ENCODE results near the gene CT45A1. TPM values are rescaled to one million over a fixed set of nuclear protein-coding genes. Genes with fewer than 3 reads are reported as not detected.
"Not testable (repeated sequence)": the region's sequence is repeated elsewhere in the genome, so short reads cannot be mapped to it uniquely, and the experiment has no call there.

The CT45A1 gene, protein sequence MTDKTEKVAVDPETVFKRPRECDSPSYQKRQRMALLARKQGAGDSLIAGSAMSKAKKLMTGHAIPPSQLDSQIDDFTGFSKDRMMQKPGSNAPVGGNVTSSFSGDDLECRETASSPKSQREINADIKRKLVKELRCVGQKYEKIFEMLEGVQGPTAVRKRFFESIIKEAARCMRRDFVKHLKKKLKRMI
- not detected for polyA plus RNA-seq (ENCODE audit: insufficient read length)

DNA sequence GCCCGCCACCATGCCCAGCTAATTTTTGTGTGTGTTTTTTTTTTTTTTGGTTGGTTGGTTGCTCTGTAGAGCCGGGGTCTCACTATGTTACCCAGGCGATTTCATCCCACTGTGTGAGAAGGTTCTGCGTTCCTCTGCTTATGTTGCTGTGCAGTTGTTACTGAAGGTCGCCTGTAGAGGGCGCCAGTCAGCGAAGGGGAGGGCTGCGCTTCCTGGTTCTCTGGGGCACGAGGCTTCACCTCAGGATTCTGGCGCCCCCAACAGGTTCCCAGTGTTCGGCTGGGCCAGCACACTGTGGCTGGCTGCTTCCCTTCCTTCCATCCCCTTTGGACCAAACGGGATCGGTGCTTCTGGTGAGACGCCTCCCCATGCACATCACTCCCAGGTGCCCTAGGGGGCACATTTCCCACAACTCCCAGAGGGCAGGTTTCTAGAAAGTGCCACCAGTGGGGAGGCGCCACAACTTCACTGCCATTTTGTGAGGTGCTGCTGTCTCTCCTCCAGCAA lies at the start of gene CT45A1:
Gene CT45A1, plus strand, starts transcription at position 457 of the 507 bp plus-strand sequence. CDS start 5,302 bp downstream, outside the sequence.
- DNase-seq: not testable (repeated sequence)

DNA sequence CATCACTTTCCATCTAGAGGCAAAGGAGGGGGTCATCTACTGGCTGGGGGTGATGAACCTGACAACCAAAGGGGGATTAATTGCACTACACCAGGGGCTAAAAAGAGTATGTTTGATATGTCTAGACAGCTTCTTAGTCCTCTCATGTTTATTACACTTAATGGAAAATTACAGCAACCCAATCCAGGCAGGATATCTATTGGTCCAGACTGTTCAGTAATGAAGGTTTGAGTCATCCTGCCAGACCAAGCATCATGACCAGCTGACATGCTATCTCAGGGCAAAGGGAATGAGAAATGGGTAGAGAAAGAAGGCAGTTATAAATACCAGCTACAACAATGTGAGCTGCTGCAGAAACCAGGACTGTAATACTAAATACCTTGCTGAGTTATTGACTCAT lies 40.5 kb upstream of the CT45A1 start:
- not testable (repeated sequence) for DNase-seq

DNA sequence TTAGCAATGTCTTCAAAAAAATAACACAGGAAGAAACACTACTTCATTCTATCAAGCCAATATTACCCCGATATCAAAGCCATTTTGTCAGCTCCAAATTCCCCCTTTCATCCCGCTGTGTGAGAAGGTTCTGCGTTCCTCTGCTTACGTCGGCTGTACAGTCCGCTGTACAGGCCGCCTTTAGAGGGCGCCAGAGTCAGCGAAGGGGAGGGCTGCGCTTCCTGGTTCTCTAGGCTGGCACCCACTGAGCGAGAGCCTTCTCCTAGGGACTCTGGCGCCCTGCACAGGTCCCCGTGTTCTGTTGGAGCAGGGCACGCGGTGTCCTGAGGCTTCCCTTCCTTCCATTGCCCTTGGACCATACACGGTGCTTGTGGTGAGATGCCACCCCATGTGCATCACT lies 25.3 kb upstream of the CT45A1 start:
- DNase-seq: no peak

DNA sequence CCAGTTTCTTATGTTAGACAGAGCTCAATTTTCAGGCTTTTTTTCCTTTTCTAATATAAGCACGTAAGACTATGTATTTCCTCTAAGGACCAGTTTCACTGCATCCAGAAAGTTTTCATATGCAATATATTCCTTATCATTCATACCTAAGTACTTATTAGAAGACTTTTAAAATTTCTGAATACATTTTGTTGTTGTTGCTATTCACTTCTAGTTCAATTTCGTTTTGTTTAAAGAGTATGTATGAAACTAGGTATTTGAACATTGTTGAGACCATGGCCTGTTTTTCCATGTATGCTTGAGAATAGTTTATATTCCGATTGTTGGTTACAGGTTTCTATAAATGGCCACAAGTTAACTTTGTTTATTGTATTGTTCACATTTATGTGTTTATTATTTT lies 18.0 kb upstream of the CT45A1 start:
- no peak for DNase-seq

DNA sequence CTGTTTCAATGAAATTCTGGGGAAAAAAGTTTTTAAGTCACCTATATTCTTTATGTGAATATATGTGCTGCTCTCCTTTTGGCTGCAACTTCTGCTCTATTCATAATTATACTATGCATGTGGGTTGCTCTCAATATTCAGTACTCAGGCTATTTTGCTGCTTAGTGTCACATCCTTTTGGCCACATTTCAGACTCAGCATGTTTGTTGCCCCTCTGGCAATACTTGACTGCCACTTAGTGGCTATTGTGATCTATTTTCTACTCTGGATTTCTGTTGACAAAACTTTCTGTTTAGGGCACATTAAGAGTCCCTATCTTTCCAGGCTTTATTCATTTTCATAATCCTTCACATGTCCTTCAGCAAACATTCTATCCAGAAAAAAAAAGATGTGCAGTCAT lies 15.8 kb upstream of the CT45A1 start:
- DNase-seq: no peak

DNA sequence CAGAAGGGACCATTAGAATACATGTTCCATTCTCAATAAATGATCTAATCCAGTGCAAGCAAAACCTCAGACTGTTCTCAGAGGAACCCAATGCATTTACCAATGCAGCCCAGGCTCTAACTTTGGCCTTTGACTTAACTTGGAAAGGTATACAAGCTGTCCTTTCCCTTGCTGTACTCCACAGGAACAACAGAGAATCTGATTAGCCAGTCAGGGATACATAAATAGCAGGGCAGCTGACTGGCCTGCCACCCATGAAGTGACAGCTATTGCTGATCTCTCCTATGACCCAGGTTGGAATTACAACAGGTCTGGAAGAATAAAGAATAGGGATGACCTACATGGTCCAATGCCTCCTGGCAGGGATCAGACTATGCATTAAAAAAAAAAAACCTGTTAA lies 14.5 kb upstream of the CT45A1 start:
- DNase-seq: no peak

DNA sequence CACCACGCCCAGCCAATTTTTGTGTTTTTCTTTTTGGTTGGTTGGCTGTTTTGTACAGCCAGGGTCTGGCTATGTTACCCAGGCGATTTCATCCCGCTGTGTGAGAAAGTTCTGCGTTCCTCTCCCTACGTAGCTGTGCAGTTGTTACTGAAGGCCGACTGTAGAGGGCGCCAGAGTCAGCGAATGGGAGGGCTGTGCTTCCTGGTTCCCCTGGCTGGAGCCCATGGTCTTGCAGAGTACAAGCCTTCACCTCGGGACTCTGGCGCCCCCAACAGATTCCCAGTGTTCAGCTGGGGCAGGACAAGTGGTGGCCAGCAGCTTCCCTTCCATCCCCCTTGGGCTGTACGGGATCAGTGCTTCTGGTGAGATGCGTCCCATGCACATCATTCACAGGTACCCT lies 5.6 kb upstream of the CT45A1 start:
- no peak for DNase-seq

DNA sequence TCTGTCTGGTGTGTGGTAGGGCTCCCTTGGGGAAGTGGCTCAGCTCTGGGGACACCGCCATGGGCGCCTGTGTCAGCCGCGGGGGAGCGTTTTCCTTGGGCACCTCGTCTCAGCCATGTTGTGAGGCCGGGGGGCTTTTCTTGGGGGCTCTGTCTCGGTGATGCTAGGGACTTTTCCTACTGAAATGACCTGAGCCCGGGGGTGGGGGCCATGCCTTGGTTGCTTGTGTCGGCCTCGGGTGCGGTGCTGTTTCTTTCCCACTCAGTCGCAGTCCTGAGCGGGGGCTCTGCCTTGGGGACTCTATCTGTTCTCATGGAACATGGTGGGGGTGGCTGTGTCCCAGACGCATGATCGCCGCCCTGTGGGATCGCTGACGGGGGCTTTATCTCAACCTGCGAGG lies 356 bp downstream of the CT45A1 start:
- no peak for DNase-seq

DNA sequence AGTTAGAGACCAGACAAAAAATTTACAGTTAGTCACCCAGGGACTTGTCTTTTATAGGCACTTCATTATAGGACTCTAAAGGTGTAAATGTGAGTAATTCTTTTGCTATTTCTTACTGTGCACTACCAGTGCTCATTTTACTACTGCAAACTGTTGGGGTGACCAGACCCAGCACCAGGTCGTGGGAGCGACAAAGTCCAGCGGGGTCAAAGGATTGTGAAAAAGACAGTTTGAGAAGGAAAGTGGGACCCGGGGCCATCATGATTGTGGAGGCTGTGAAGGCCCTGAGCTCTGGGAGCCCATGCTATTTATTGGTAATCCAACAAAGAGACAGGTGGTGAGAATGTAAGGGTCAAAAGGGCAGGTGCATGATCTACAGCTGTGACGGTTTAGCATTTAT lies 21.2 kb downstream of the CT45A1 start:
- not testable (repeated sequence) for DNase-seq

DNA sequence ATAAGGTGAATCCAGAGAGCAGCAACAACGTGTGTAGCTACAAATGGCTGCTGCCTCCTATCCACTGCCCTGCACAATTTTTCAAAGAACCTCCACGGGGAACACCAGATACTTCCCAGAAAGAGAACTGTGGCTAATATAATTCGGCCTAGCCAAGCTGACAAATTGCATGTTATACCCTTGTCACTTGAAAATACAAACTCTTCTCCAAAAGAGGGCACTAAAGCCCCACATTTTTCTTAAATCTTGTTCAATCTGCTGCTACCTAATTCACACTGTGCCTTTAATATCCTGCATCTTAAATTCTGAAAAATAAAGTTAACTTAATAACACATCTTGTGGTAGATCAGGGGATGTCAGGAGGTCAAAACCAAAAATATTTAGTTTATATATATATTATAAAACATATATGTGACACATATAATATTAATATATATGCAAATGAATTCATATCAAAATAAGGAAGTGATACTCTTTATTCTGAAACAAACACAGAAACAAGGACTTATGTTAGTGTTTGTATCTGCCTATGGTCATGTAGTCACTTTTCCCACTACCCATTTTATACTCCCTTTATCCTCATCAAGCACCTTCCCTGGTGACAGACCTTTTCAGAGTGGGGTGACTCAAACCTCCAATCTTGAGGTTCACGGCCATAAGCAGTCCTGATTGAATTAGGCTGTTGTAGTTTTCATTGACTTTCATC lies 24.1 kb downstream of the CT45A1 start:
- no peak for DNase-seq

DNA sequence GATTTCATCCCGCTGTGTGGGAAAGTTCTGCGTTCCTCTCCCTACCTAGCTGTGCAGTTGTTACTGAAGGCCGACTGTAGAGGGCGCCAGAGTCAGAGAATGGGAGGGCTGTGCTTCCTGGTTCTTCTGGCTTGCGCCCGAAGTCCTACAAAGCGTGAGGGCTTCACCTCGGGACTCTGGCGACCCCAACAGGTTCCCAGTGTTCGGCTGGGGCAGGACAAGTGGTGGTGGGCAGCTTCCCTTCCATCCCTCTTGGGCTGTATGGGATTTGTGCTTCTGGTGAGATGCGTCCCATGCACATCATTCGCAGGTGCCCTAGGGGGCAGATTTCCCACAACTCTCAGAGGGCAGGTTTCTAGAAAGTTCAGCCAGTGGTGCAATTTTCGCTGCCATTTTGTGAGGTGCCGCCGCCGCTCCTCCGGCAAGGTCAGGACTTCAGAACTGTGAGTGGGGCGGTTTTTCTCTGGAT lies 27.3 kb downstream of the CT45A1 start:
- no peak for DNase-seq

DNA sequence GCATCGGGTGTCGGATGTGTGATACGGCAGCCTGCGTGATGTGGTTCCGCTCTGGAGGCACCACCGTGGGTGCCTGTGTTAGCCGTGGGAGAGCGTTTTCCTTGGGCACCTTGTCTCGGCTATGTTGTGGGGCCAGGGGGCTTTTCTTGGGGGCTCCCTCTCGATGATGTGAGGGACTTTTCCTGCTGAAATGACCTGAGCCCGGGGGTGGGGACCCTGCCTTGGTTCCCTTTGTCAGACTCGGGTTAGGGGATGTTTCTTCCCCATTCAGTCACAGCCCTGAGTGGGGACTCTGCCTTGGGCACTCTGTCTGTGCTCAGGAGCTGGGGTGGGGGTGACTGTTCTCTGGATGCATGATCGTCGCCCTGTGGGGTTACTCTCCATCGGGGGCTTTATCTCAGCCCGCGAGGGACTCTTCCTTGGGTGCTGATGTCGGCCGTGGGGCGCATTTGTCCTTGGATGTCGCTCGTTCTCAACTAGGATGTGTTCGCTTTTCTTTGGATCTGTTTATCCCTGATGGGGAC lies 27.8 kb downstream of the CT45A1 start:
- no peak for DNase-seq

DNA sequence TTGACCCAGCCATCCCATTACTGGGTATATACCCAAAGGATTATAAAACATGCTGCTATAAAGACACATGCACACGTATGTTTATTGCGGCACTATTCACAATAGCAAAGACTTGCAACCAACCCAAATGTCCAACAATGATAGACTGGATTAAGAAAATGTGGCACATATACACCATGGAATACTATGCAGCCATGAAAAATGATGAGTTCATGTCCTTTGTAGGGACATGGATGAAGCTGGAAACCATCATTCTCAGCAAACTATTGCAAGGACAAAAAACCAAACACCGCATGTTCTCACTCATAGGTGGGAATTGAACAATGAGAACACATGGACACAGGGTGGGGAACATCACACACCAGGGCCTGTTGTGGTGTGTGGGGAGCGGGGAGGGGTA lies 31.3 kb downstream of the CT45A1 start:
- DNase-seq: not testable (repeated sequence)

DNA sequence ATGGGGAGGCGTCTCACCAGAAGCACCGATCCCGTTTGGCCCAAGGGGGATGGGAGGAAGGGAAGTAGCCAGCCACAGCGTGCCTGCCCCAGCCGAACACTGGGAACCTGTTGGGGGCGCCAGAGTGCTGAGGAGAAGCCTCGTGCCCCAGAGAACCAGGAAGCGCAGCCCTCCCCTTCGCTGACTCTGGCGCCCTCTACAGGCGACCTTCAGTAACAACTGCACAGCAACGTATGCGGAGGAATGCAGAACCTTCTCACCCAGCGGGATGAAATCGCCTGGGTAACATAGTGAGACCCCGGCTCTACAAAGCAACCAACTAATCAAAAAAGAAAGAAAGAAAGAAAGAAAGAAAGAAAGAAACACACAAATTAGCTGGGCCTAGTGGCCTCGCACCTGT lies 54.7 kb downstream of the CT45A1 start, which contains the start of gene CT45A3:
Gene CT45A3, minus strand, starts transcription at position 101 of the 400 bp plus-strand sequence. CDS start 3,747 bp downstream, outside the sequence.
- DNase-seq: not testable (repeated sequence)

Other genes starting within 250 kb of the CT45A1 start
- 8.7 TPM for gene INTS6L, start 193.0 kb upstream of the CT45A1 start, polyA plus RNA-seq (ENCODE audit: insufficient read length)
- gene CT45A3, start 54.6 kb downstream of the CT45A1 start, polyA plus RNA-seq (ENCODE audit: insufficient read length): 0.22 TPM
- gene CT45A5, start 71.9 kb downstream of the CT45A1 start, polyA plus RNA-seq (ENCODE audit: insufficient read length): 0.31 TPM
- not detected for gene CT45A6, start 89.1 kb downstream of the CT45A1 start, polyA plus RNA-seq (ENCODE audit: insufficient read length)
- gene CT45A2, start 106.4 kb downstream of the CT45A1 start, polyA plus RNA-seq (ENCODE audit: insufficient read length): not detected
- gene CT45A7, start 123.6 kb downstream of the CT45A1 start, polyA plus RNA-seq (ENCODE audit: insufficient read length): not detected
- gene CT45A8, start 140.9 kb downstream of the CT45A1 start, polyA plus RNA-seq (ENCODE audit: insufficient read length): not detected
- not detected for gene CT45A9, start 158.2 kb downstream of the CT45A1 start, polyA plus RNA-seq (ENCODE audit: insufficient read length)
- not detected for gene CT45A10, start 179.8 kb downstream of the CT45A1 start, polyA plus RNA-seq (ENCODE audit: insufficient read length)
- not detected for gene SAGE1, start 180.1 kb downstream of the CT45A1 start, polyA plus RNA-seq (ENCODE audit: insufficient read length)